Kidney (tissue), 14 donors: ENCODE data around the gene ZNF276. TPM values are rescaled to one million over a fixed set of nuclear protein-coding genes. Genes with fewer than 3 reads are reported as not detected.
"Not testable (repeated sequence)": the region's sequence is repeated elsewhere in the genome, so short reads cannot be mapped to it uniquely, and the experiment has no call there.

Source experiments
- DNase-seq, 5 donors: peaks; one replicate each; pipeline ENCODE4 v3.0.0-alpha.2; 2013 to 2020
- FAIRE-seq: peaks from 2 replicates; lab custom pipeline; 2012; peaks lifted over from hg19 to GRCh38; lab: Jason Lieb, UNC
- H3K27ac ChIP-seq, 2 donors: one replicate each; pipeline ENCODE4 v1.7.0; 2013; ENCODE audit warnings: low read depth in 2 of 2, low read length in 2 of 2, inconsistent platforms in 1 of 2
- H3K27me3 ChIP-seq: one replicate; pipeline ENCODE4 v1.7.1; 2013; ENCODE audit warnings: low read length, inconsistent platforms; ENCODE audit not compliant: control insufficient read depth, insufficient read depth
- H3K36me3 ChIP-seq, 3 donors: one replicate each; pipeline versions ENCODE4 v1.7.0 to v1.7.1; 2013; ENCODE audit warnings: low read length in 3 of 3, control low read depth in 1 of 3, inconsistent platforms in 1 of 3; ENCODE audit not compliant: insufficient read depth in 3 of 3, control insufficient read depth in 2 of 3
- H3K4me1 ChIP-seq, 3 donors: one replicate each; pipeline versions ENCODE4 v1.7.0 to v1.7.1; 2013; ENCODE audit warnings: low read length in 3 of 3, inconsistent platforms in 1 of 3, low read depth in 1 of 3; ENCODE audit not compliant: control insufficient read depth in 2 of 3, insufficient read depth in 2 of 3
- H3K4me3 ChIP-seq, 3 donors: one replicate each; pipeline versions ENCODE4 v1.7.0 to v1.8.1; 2013; ENCODE audit warnings: low read length in 3 of 3, control low read depth in 1 of 3, inconsistent platforms in 1 of 3
- H3K9ac ChIP-seq, 3 donors: one replicate each; pipeline versions ENCODE4 v1.7.0 to v1.7.1; 2013; ENCODE audit warnings: low read length in 3 of 3, control low read depth in 1 of 3, inconsistent platforms in 1 of 3
- H3K9me3 ChIP-seq, 3 donors: one replicate each; pipeline versions ENCODE4 v1.7.0 to v1.7.1; 2013; ENCODE audit warnings: low read length in 3 of 3, control low read depth in 1 of 3, inconsistent platforms in 1 of 3; ENCODE audit not compliant: control insufficient read depth in 2 of 3, insufficient read depth in 1 of 3
- intact Hi-C: fragments of 100-400 bp; cut with DNase I; formaldehyde crosslinking; loops from one replicate; pipeline ENCODE4 v1.11.1; 2022
- polyA plus RNA-seq: library from polyadenylated mRNA; stranded (reverse); fragments of 350-450 nt; fragmentation: Illumina TruSeq; extraction: RNeasy Lipid Tissue Mini Kit (QIAGEN cat#74804); gene quantifications from one replicate; pipeline ENCODE4 v1.2.3, GENCODE V29; 2014; ENCODE audit warnings: low read depth, low replicate concordance; ENCODE audit not compliant: insufficient read depth
- total RNA-seq: library from RNA; stranded (reverse); fragmentation: NEBNext Ultra II Directional; extraction: Animal tissue kit (Norgen Biotek cat#: 25700); gene quantifications from one replicate; pipeline ENCODE4 v1.2.1, GENCODE V29; 2021
- TF ChIP-seq, protein P1 (sequence below): IDR thresholded peaks from 3 replicates; pipeline ENCODE4 v1.5.1; 2012; ENCODE audit warnings: mild to moderate bottlenecking, moderate library complexity, borderline replicate concordance; ENCODE audit not compliant: insufficient read depth; ENCODE audit errors: extremely low read depth
- donor health status: control.
- donor health status: control.
- donor health status: control.
- donor health status: control.
- donor health status: control.
- donor health status: DM: yes; HTN: yes; CAD: no.
- donor health status: Normal renal cell carcinoma (clear cell type).

ZNF276 gene
- total and polyA plus RNA-seq, 2 donors from 2014 or later: 16.4 to 35.4 TPM

DNA sequence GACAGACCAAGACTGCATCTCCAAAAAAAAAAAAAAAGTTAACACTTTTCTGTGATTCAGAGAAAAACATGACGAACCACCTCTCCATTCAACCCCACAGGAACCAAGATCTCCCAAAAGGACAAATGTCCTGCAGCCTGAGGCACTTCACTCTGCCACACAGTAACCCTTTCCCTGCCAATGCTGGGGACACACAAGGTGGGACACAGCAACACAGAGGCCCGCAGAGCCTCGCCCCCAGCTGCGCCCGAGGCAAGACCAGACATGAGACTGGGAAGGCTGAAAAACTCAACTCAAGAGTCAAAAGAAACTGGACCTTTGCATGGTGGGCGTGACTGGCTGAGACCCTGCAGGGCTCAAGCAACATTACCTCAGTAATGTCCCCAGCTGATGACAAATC is 61.2 kb downstream of the ZNF276 start:
- intact Hi-C loops: no loop called here
- no peak for FAIRE-seq

DNA sequence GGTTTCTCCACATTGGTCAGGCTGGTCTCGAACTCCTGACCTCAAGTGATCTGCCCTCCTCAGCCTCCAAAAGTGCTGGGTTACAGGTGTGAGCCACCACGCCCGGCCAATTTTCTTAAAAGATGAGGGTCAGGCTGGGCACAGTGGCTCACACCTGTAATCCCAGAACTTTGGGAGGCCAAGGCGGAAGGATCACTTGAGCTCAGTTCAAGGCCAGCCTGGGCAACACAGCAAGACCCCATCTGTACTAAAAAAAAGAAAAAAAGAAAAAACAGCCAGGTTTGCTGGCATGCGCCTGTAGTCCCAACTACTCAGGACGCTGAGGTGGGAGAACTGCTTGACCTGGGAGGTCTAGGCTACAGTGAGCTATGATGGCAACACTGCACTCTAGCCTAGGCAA is 62.6 kb downstream of the ZNF276 start:
- H3K36me3 ChIP-seq, H3K9me3 ChIP-seq, FAIRE-seq, H3K9ac ChIP-seq, H3K27ac ChIP-seq, H3K4me1 ChIP-seq, DNase-seq, intact Hi-C loops, H3K27me3 ChIP-seq, H3K4me3 ChIP-seq: not testable (repeated sequence)

More for the DNA sequence above, 61.2 kb downstream of the ZNF276 start:
- no peaks in the 10 kb centered on the region for H3K9me3 ChIP-seq
- no peaks in the 10 kb centered on the region for H3K36me3 ChIP-seq
- H3K27ac ChIP-seq: no peak overlapping the region
- no peaks in the 10 kb centered on the region for H3K27me3 ChIP-seq
- TF ChIP-seq, protein P1, sequence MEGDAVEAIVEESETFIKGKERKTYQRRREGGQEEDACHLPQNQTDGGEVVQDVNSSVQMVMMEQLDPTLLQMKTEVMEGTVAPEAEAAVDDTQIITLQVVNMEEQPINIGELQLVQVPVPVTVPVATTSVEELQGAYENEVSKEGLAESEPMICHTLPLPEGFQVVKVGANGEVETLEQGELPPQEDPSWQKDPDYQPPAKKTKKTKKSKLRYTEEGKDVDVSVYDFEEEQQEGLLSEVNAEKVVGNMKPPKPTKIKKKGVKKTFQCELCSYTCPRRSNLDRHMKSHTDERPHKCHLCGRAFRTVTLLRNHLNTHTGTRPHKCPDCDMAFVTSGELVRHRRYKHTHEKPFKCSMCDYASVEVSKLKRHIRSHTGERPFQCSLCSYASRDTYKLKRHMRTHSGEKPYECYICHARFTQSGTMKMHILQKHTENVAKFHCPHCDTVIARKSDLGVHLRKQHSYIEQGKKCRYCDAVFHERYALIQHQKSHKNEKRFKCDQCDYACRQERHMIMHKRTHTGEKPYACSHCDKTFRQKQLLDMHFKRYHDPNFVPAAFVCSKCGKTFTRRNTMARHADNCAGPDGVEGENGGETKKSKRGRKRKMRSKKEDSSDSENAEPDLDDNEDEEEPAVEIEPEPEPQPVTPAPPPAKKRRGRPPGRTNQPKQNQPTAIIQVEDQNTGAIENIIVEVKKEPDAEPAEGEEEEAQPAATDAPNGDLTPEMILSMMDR: no peak
- no peaks in the 10 kb centered on the region for H3K4me1 ChIP-seq
- H3K9ac ChIP-seq: no peak overlapping the region
- no peak overlapping the region for H3K4me3 ChIP-seq
- DNase-seq: no peak

DNA sequence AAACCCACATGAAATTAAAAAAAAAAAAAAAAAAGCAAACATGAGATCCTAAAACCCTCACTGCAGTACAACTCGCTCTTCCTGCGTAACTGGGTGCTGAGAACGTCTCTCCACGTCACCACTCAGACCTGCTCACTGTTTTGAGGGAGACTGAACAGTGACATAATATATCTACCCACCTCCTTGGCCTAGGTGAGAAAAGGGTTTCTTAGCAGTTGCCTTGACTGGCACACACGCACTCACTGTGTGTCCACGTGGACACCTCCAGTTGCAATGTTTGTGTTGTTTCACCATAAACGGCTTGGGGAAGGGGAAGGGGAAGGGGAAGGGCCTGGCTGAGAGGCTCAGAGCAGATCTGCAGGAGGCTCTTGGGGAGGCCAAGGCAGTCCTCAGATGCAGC is 63.1 kb downstream of the ZNF276 start:
- TF ChIP-seq, protein P1: no peak
- no peaks in the 10 kb centered on the region for H3K27me3 ChIP-seq
- H3K4me1 ChIP-seq: no peaks in the 10 kb centered on the region
- H3K9me3 ChIP-seq: no peaks in the 10 kb centered on the region
- FAIRE-seq: no peak
- intact Hi-C loops: no loop called here
- no peak overlapping the region for H3K4me3 ChIP-seq
- DNase-seq: no peak
- H3K9ac ChIP-seq: no peak overlapping the region
- no peaks in the 10 kb centered on the region for H3K36me3 ChIP-seq
- H3K27ac ChIP-seq: no peak overlapping the region

DNA sequence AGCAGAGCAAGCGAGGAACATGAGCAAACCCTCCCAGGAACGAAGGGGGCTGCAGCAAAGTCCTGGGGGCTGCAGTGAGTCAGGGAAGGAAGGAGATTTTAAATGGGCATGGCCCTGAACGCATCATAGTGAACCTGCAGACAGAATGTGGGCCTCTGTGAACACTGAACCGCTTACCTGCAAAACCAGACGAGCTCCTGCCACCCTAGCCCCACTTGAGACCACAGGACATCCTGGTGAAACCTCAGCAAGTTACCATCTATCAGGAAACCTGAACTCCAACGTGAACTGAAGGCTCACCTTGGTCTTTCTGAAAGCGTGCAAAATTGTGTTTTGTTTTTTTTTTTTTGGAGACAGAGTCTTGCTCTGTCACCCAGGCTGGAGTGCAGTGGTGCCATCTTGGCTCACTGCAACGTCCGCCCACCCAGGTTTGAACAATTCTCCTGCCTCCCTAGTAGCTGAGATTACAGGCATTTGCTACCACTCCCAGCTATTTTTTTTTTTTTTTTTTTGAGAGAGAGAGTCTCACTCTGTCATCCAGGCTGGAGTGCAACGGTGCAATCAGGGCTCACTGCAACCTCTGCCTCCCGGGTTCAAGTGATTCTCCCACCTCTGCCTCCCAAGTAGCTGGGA is 64.3 kb downstream of the ZNF276 start:
- Histone ChIP-seq H3K4me1 (no peaks in the 10 kb centered on the region), H3K36me3 (no peaks in the 10 kb centered on the region), H3K27me3 (no peaks in the 10 kb centered on the region), H3K27ac (no peak overlapping the region), H3K9me3 (no peaks in the 10 kb centered on the region), H3K9ac (no peak overlapping the region), H3K4me3 (no peak overlapping the region)
- TF ChIP-seq, protein P1: no peak
- FAIRE-seq (no peak), DNase-seq (no peak)
- intact Hi-C loops: no loop called here
